Breast epithelium (tissue), 4 donors: ENCODE measurements around the gene FNDC3A. TPM values are rescaled to one million over a fixed set of nuclear protein-coding genes. Genes with fewer than 3 reads are reported as not detected.

Experiments used
- DNase-seq, 2 donors: peaks; one replicate each; pipeline ENCODE4 v3.0.0-alpha.2; 2019; ENCODE audit warnings: low spot score in 2 of 2
- H3K27ac ChIP-seq, 2 donors: fragments of 200-600 bp; sonication (generic) in 1 of 2; one replicate each; pipeline ENCODE4 v1.5.1; 2016 to 2019; ENCODE audit warnings: mild to moderate bottlenecking in 1 of 2
- H3K27me3 ChIP-seq, 2 donors: fragments of 200-600 bp; sonication (generic) in 1 of 2; one replicate each; pipeline versions ENCODE4 v1.5.1 to v1.6.0; 2017 to 2019; ENCODE audit warnings: control low read depth in 1 of 2, mild to moderate bottlenecking in 1 of 2
- H3K36me3 ChIP-seq: fragments of 200-600 bp; one replicate; pipeline ENCODE4 v1.5.1; 2019
- H3K4me1 ChIP-seq, 2 donors: fragments of 200-600 bp; sonication (generic); one replicate each; pipeline ENCODE4 v1.5.1; 2016 to 2019; ENCODE audit warnings: control low read depth in 1 of 2
- H3K4me3 ChIP-seq, 3 donors: fragments of 200-600 bp; sonication (generic); 1 replicate in 2 of 3; 2 replicates in 1 of 3; pipeline ENCODE4 v1.5.1; 2016 to 2019; ENCODE audit warnings: mild to moderate bottlenecking in 3 of 3, moderate library complexity in 2 of 3
- H3K9me3 ChIP-seq, 2 donors: fragments of 200-600 bp; sonication (generic) in 1 of 2; one replicate each; pipeline ENCODE4 v1.5.1; 2016 to 2019; ENCODE audit warnings: control low read depth in 1 of 2
- CTCF ChIP-seq, 3 donors: fragments of 450-650 bp; IDR thresholded peaks; one replicate each; pipeline ENCODE4 v1.5.1; 2016 to 2017; ENCODE audit warnings: antibody characterized with exemption in 3 of 3, mild to moderate bottlenecking in 3 of 3, moderate library complexity in 3 of 3
- POLR2A ChIP-seq: fragments of 450-650 bp; IDR thresholded peaks from one replicate; pipeline ENCODE4 v1.6.1; 2016; ENCODE audit warnings: antibody characterized with exemption, mild to moderate bottlenecking, moderate library complexity
- POLR2AphosphoS5 ChIP-seq, 3 donors: sonication (generic); formaldehyde crosslinking; IDR thresholded peaks; one replicate each; pipeline ENCODE4 v1.6.1; 2017; ENCODE audit warnings: antibody characterized with exemption in 3 of 3
- intact Hi-C: fragments of 100-400 bp; cut with DNase I; formaldehyde crosslinking; loops from one replicate; pipeline ENCODE4 v1.15.1; 2023; ENCODE audit warnings: low total_unique reads
- total RNA-seq, 3 donors: library from RNA; depleted of rRNA; stranded (reverse); fragments of >200 nt; gene quantifications; one replicate each; pipeline ENCODE4 v1.1.0, GENCODE V29; 2016

The FNDC3A gene
- total RNA-seq, 3 donors from 2014 or later: 45.3 to 85.8 (median 57.7) TPM

GRCh38 chr13:48949566-48950500, 25.9 kb upstream of the FNDC3A start:
- H3K36me3 ChIP-seq: no peaks in the 10 kb centered on the region
- no peaks in the 10 kb centered on the region for H3K4me1 ChIP-seq
- no peak overlapping the region for H3K27ac ChIP-seq
- H3K4me3 ChIP-seq: no peak overlapping the region
- TF ChIP-seq POLR2AphosphoS5 (IDR thresholded peaks at IDR 0.05) (no peak), CTCF (IDR thresholded peaks at IDR 0.05) (no peak), POLR2A (no peak)
- no peak for DNase-seq
- intact Hi-C loops: no loop called here
- H3K27me3 ChIP-seq: no peaks in the 10 kb centered on the region
- no peaks in the 10 kb centered on the region for H3K9me3 ChIP-seq

DNA sequence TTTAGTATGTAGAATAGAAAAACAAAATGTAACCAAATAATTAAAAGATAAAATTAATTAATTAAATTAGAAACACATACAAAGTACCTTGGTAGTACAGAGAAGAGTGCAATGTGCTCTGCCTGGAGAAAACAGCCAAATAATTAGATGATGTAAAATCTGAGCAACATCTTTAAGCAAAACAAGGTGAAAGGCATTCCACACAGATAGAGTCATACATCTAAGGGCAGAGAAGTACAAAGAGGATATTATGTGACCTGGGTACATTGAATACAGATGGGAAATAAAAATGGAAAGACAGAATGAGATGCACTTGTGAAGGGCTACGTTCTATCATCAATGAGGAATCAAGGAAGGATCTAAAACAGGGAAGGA, 25.2 kb upstream of the FNDC3A start:
- intact Hi-C loops: no loop called here
- Histone ChIP-seq H3K27ac (peak overlapping the region in 1 of 2 donors; percentile 44), H3K9me3 (no peaks in the 10 kb centered on the region), H3K36me3 (no peaks in the 10 kb centered on the region), H3K4me3 (no peak overlapping the region), H3K4me1 (no peaks in the 10 kb centered on the region), H3K27me3 (no peaks in the 10 kb centered on the region)
- DNase-seq: no peak
- TF ChIP-seq POLR2A (no peak), CTCF (IDR thresholded peaks at IDR 0.05) (no peak), POLR2AphosphoS5 (IDR thresholded peaks at IDR 0.05) (no peak)

DNA sequence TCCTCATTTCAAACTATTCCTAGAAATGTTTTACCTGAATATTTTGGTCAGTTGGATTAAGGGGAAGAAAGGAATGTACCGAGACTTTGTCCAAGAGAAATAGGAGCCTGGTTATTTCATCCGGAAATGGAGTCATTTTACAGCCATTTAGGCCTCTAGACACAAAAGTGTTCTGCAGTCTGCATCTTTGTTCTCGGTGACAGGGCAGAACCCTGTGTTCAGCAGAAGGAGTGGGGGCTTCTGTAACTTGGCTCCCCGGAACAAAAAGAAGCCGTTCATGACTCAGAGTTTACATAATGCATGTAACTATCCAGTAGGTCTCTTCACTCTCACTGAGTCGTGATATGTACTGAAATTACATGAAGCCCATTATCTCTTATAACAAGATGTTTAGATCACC, 21.6 kb upstream of the FNDC3A start:
- Histone ChIP-seq H3K27ac (no peak overlapping the region), H3K36me3 (no peaks in the 10 kb centered on the region), H3K4me1 (no peaks in the 10 kb centered on the region), H3K4me3 (no peak overlapping the region), H3K9me3 (no peaks in the 10 kb centered on the region), H3K27me3 (no peaks in the 10 kb centered on the region)
- DNase-seq: no peak
- no peak for TF ChIP-seq POLR2AphosphoS5 (IDR thresholded peaks at IDR 0.05)
- intact Hi-C loops: no loop called here

GRCh38 chr13:48955536-48955935, 20.2 kb upstream of the FNDC3A start:
- no peaks in the 10 kb centered on the region for H3K9me3 ChIP-seq
- no peak for TF ChIP-seq POLR2A
- no peak for TF ChIP-seq CTCF (IDR thresholded peaks at IDR 0.05)
- no peak for TF ChIP-seq POLR2AphosphoS5 (IDR thresholded peaks at IDR 0.05)
- H3K27me3 ChIP-seq: no peaks in the 10 kb centered on the region
- intact Hi-C loops: no loop called here
- no peak overlapping the region for H3K27ac ChIP-seq
- no peaks in the 10 kb centered on the region for H3K4me1 ChIP-seq
- no peaks in the 10 kb centered on the region for H3K36me3 ChIP-seq
- H3K4me3 ChIP-seq: no peak overlapping the region
- DNase-seq: no peak

DNA sequence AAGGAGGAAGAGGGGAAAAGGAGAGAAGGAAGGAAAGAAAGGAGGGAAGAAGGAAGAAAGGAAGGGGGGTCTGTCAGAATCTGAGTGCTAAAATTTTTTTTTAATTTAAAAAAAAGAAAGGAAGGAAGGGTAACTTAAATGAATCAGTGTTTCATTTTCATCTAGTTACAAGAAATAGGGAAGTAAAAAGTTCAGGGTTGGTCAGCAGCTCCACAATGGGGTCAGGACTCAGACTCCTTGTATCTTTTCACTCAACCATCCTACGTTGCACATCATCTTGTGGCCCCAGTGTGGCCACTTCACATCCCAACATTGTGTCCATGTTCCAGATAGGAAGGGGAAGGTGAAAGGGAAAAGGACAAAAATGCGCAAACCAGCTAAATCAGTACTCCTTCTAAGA, 14.3 kb upstream of the FNDC3A start:
- intact Hi-C loops: no loop called here
- Histone ChIP-seq H3K27ac (no peak overlapping the region), H3K4me3 (no peak overlapping the region), H3K9me3 (no peaks in the 10 kb centered on the region), H3K36me3 (no peaks in the 10 kb centered on the region), H3K27me3 (no peaks in the 10 kb centered on the region), H3K4me1 (no peaks in the 10 kb centered on the region)
- no peak for TF ChIP-seq POLR2A
- TF ChIP-seq POLR2AphosphoS5 (IDR thresholded peaks at IDR 0.05): no peak
- no peak for TF ChIP-seq CTCF (IDR thresholded peaks at IDR 0.05)
- no peak for DNase-seq
